ENCODE results near the gene ATXN2. TPM values are rescaled to one million over a fixed set of nuclear protein-coding genes. Genes with fewer than 3 reads are reported as not detected.

ATXN2 gene
- total RNA-seq, 1 donor from 2014 or later, result 42.8 TPM

Small RNAs within 50 kb of the gene (small RNA-seq; reads per million reads assigned to genes)
- gene RF00066, result not detected

Other genes starting within 250 kb of the ATXN2 start
- gene PHETA1, start 230.2 kb downstream of the ATXN2 start, total RNA-seq, result 2.6 TPM
- 7.8 TPM for gene SH2B3, start 193.4 kb downstream of the ATXN2 start, total RNA-seq
- gene BRAP, start 86.6 kb upstream of the ATXN2 start, total RNA-seq, result 12.0 TPM
- gene ACAD10, start 86.7 kb upstream of the ATXN2 start, total RNA-seq, result 18.3 TPM
- 5.7 TPM for gene ALDH2, start 167.6 kb upstream of the ATXN2 start, total RNA-seq
- 24.0 TPM for gene MAPKAPK5, start 242.9 kb upstream of the ATXN2 start, total RNA-seq